Omental fat pad (tissue), 4 donors: ENCODE measurements around the gene GPR39. TPM values are rescaled to one million over a fixed set of nuclear protein-coding genes. Genes with fewer than 3 reads are reported as not detected.

Experiments used
- ATAC-seq: fragments of 150-250 bp; one replicate; pipeline ENCODE4 v1.9.1; 2016; ENCODE audit warnings: mild to moderate bottlenecking, moderate library complexity; ENCODE audit not compliant: low FRiP score
- DNase-seq: peaks from one replicate; pipeline ENCODE4 v3.0.0-alpha.2; 2019; ENCODE audit warnings: low spot score
- CTCF ChIP-seq, 3 donors: fragments of 450-650 bp; IDR thresholded peaks; one replicate each; pipeline ENCODE4 v1.5.1; 2016 to 2017; ENCODE audit warnings: antibody characterized with exemption in 3 of 3, mild to moderate bottlenecking in 3 of 3, moderate library complexity in 2 of 3
- total RNA-seq, 4 donors: library from RNA; depleted of rRNA; stranded (reverse); fragments of >200 nt; gene quantifications; one replicate each; pipeline ENCODE4 v1.1.0, GENCODE V29; 2016

The GPR39 gene
- total RNA-seq, 4 donors from 2014 or later = not detected

- ATAC-seq = no peak
- DNase-seq = no peak
- TF ChIP-seq CTCF (IDR thresholded peaks at IDR 0.05) = no peak
Measured at GRCh38 chr2:132668189-132668823, 251.7 kb downstream of the GPR39 start.

GRCh38 chr2:132668987-132669907 is 252.6 kb downstream of the GPR39 start:
- DNase-seq = no peak
- no peak for TF ChIP-seq CTCF (IDR thresholded peaks at IDR 0.05)
- no peak for ATAC-seq

DNA sequence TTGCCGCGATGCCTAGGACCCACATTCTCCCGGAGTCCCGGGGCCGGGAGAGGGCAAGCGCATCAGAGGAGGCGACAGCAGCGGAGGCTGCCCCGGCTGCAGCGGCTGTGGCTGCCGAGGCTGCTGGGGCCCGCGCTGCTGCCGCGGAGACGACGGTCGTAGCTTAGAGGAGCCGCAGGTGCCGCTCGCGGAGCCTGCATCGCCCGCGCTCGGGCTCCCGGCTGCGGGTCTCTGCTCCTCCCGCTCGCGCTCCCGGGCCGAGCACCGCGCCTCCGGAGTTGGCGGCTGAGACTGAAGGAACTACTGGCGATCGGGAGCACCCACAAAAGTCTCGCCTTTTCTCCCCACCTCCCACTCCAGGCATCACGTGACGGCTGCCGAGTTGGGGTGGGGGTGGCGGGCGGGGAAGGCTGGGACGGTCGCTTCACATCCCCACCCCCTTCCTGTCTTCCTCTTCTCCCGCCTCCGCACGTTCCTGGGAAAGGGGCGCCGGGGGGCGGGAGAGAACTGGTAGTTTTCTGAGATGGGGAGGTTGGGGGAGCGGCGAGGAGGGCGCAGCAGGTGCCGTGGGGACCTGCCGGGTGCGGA is 253.4 kb downstream of the GPR39 start, which contains the start of gene LYPD1:
Gene LYPD1 (minus strand): TSS at position 298 of the 588 bp plus-strand sequence. CDS start 273 bp downstream, at position 25.
- no peak for TF ChIP-seq CTCF (IDR thresholded peaks at IDR 0.05)
- peak; percentile 12 for ATAC-seq

DNA sequence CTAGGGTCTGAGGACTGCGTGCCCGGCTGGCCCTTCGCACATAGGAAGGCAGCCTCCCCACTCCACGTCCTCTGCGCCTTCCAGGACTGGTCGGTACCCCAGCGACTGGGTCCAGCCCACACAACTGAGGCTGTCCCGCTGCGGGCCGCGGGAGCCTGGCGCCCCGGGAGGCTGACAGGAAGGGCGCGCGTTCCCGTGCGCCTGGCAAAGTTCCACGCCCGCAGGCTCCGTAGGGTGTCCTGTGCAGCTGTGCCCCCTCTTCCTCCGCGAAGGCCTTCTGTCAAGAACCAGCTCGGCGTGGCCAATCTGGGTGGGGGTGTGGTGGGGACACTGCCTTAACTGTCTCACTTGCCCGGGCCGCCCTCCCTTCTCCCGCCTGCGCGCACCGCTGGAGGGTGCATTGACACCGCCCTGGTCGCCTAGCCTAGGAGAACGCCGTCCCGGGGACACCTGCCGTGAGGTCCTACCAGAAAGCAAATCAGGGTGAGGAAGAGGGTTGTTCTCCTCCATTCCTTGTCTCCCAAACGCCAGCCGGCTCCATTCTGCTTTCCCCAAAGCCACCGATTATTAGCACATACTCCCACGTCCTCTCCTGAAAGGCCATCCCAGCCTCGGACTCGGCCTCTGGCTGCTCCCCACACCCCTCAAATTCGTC is 254.0 kb downstream of the GPR39 start:
- no peak for DNase-seq
- no peak for TF ChIP-seq CTCF (IDR thresholded peaks at IDR 0.05)
- ATAC-seq = no peak

More for the DNA sequence above, 253.4 kb downstream of the GPR39 start, which contains the start of gene LYPD1:
- no peak for DNase-seq

DNA sequence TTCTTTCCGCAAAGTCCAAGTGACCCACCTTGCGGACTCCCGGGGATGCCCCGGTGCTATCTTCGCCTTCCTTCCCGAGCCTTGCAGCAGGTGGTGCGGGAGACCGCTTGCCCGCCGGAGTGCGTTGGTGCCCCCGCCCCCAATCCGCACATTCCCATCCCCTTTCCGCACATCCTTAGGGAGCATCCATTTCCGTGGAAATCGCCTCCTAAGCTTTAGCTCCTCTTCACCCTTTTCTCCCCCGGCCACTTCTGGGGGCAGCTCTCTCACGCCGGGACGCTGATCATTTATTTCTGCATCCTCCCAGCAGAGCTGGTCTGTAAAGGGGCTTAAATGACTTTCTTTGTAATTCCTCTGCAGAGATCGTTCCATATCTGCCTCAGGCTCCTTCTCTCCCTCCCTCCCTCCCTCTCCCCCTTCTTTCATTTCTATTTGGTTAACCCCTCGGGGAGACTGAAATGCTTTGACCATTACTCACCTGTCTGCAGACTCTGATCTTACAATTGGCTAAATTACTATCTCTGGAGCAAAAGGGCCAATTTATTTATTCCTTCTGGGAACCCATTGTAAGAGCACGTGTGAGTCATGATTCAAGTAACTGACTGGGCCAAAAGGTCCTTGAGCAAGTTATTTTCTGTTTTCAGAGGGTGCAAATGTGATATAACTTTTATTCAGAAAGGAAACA is 254.7 kb downstream of the GPR39 start:
- ATAC-seq (peak; percentile 35), DNase-seq (no peak)
- no peak for TF ChIP-seq CTCF (IDR thresholded peaks at IDR 0.05)

- no peak for ATAC-seq
- no peak for DNase-seq
- no peak for TF ChIP-seq CTCF (IDR thresholded peaks at IDR 0.05)
Measured at GRCh38 chr2:132676999-132677398, 260.4 kb downstream of the GPR39 start.
